OCI-LY1 (cell line): ENCODE results near the gene VGLL4.

Experiments used
- CTCF ChIP-seq: fragments of 200-600 bp; sonication (generic), shearing (Covaris generic); IDR thresholded peaks from 2 replicates; pipeline ENCODE4 v1.5.1; 2017; ENCODE audit warnings: mild to moderate bottlenecking, antibody characterized with exemption, low read length, moderate library complexity, mixed read lengths
- EZH2 ChIP-seq: fragments of 200-600 bp; sonication (generic), shearing (Covaris generic); IDR thresholded peaks from 2 replicates; pipeline ENCODE4 v1.8.0; 2017; ENCODE audit warnings: borderline replicate concordance, mixed run types, mild to moderate bottlenecking, antibody characterized with exemption, low read length, moderate library complexity, mixed read lengths

GRCh38 chr3:11616551-11616950, 27.2 kb downstream of the VGLL4 start:
- TF ChIP-seq EZH2, result no peak
- no peak for TF ChIP-seq CTCF
